ENCODE data around the gene TBX1. TPM values are rescaled to one million over a fixed set of nuclear protein-coding genes. Genes with fewer than 3 reads are reported as not detected.

TBX1 gene
- total RNA-seq, 4 donors from 2014 or later = 1.4 to 2.5 (median 1.8) TPM

DNA sequence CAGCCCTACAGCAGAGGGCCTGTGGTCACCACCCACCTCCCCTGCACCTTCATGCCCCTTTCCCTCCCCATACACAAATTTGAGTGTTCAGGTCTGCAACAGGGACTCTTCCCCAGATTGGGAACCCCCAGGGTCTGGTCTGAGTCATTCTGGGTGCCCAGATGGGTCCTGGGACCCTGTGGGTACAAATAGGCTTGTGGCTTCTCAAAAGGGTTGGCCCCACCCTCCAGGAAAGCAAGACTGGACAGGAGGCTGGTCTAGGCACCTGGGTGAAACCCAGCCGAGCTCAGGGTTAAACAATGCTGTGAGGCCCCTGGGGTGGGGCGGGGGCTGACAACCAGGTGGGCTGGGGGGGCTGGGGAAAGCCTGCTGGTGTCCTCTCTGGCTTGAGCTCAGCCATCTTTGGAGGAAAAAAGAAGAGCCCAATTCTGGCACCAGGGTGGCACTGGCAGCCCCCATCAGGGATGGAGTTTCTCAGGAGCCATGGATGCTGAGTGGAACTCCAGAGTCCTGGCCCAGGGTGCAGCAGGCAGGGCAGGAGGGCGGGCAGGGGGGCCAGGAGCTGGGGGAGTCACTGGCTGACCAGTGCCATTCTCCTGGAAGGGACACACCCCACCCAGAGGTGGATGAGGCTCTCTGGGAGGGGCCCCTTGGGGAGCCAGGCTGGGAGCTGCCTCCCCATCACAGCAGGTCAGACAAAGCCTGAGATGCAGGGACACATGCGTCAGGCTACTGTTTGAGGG lies 45.2 kb upstream of the TBX1 start:
- Histone ChIP-seq H3K4me3 (peak overlapping the region; percentile 64 to 83 (median 70)), H3K9me3 (no peaks in the 10 kb centered on the region), H3K27me3 (peaks cover 0 to 63% (median 2%) of the 10 kb centered on the region in 4 donors), H3K4me1 (peaks cover 34 to 61% (median 46%) of the 10 kb centered on the region in 4 donors), H3K36me3 (peaks cover 0 to 6% (median 3%) of the 10 kb centered on the region in 4 donors), H3K27ac (replicated peaks in 1 of 4) (peak overlapping the region in 1 of 4 donors; percentile 61)
- no peak for TF ChIP-seq EP300 (IDR thresholded peaks at IDR 0.05)
- TF ChIP-seq, protein P1, sequence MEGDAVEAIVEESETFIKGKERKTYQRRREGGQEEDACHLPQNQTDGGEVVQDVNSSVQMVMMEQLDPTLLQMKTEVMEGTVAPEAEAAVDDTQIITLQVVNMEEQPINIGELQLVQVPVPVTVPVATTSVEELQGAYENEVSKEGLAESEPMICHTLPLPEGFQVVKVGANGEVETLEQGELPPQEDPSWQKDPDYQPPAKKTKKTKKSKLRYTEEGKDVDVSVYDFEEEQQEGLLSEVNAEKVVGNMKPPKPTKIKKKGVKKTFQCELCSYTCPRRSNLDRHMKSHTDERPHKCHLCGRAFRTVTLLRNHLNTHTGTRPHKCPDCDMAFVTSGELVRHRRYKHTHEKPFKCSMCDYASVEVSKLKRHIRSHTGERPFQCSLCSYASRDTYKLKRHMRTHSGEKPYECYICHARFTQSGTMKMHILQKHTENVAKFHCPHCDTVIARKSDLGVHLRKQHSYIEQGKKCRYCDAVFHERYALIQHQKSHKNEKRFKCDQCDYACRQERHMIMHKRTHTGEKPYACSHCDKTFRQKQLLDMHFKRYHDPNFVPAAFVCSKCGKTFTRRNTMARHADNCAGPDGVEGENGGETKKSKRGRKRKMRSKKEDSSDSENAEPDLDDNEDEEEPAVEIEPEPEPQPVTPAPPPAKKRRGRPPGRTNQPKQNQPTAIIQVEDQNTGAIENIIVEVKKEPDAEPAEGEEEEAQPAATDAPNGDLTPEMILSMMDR (IDR thresholded peaks at IDR 0.05) = no peak
- no peak for TF ChIP-seq POLR2A (IDR thresholded peaks at IDR 0.05; ENCODE audit: low read depth)
- TF ChIP-seq POLR2AphosphoS5 (IDR thresholded peaks at IDR 0.05) = no peak
- intact Hi-C loops (cut with DNase I) = no loop called here
- 100% methylated on average over 2 of the region's 4 CpGs for WGBS
- DNase-seq (ENCODE audit: extremely low spot score) = no peak

DNA sequence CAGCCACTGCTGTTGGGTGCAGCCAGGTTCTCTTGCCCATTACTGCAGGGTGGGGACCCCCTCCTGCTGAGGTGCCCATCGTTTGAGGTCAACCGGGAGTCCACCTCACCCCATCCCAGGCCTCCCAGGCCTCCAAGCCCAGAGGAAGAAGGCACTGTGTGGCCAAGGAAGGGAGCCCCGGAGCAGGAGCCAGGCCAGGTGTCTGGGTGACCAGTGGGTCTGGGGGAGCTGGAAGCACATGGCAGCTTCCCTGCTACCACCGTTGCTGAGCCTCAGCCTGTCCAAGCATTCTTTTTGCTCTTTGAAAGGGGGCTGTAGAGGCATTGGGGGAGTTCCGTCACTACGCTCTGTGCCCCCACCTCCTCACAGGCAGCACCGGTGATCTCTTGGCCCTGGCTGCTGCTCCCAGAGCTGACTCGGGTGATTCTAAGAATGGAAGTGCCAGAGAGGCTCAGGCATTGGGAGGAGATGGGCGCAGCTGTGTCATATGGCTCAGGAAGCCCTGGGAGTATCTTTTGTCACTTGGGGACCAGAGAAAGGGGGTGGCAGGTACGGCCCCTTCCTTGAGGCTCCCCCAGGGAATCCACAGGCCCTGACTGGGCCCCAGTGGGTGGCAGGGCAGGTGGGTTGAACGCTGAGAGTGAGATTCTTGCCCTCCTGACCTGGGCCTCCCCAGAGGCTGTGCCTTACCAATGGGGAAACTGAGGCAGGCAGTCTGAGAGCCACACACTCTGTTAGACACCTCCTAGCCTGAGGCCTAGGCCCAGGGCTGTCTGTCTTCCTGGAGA lies 44.3 kb upstream of the TBX1 start:
- Histone ChIP-seq H3K4me3 (no peak overlapping the region), H3K27me3 (peaks cover 0 to 69% (median 2%) of the 10 kb centered on the region in 4 donors), H3K27ac (replicated peaks in 1 of 4) (no peak overlapping the region), H3K9me3 (no peaks in the 10 kb centered on the region), H3K36me3 (peaks cover 0 to 15% (median 11%) of the 10 kb centered on the region in 4 donors), H3K4me1 (peaks cover 40 to 61% (median 46%) of the 10 kb centered on the region in 4 donors)
- intact Hi-C loops (cut with DNase I) = no loop called here
- TF ChIP-seq, protein P1 (IDR thresholded peaks at IDR 0.05) = no peak
- TF ChIP-seq EP300 (IDR thresholded peaks at IDR 0.05) (no peak), POLR2AphosphoS5 (IDR thresholded peaks at IDR 0.05) (no peak), POLR2A (IDR thresholded peaks at IDR 0.05; ENCODE audit: low read depth) (no peak)
- WGBS = 87% methylated on average over 7 of the region's 11 CpGs
- DNase-seq (ENCODE audit: extremely low spot score) = no peak

DNA sequence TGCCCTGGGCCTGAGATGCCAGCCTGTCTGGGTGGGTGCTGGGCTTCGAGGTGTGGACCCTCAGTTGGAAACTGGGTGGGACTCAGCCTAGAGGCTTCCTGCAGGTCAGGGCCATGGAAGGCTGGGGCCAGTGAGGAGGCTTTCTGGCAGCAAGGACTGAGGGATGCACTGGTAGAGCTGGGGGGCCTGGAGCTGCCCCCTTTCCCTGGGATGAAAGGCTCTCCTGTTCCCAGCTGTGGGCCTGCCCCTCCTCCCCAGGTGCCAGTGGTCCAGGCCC lies 43.8 kb upstream of the TBX1 start:
- Histone ChIP-seq H3K36me3 (peaks cover 0 to 20% (median 16%) of the 10 kb centered on the region in 4 donors), H3K4me1 (peaks cover 43 to 61% (median 46%) of the 10 kb centered on the region in 4 donors), H3K9me3 (no peaks in the 10 kb centered on the region), H3K27me3 (peaks cover 0 to 75% (median 2%) of the 10 kb centered on the region in 4 donors), H3K27ac (replicated peaks in 1 of 4) (no peak overlapping the region), H3K4me3 (no peak overlapping the region)
- TF ChIP-seq POLR2A (IDR thresholded peaks at IDR 0.05; ENCODE audit: low read depth) (no peak), POLR2AphosphoS5 (IDR thresholded peaks at IDR 0.05) (no peak), EP300 (IDR thresholded peaks at IDR 0.05) (no peak)
- TF ChIP-seq, protein P1 (IDR thresholded peaks at IDR 0.05) = no peak
- DNase-seq (ENCODE audit: extremely low spot score) = no peak
- intact Hi-C loops (cut with DNase I) = no loop called here
- 67% methylated on average over 1 of the region's 1 CpG for WGBS

DNA sequence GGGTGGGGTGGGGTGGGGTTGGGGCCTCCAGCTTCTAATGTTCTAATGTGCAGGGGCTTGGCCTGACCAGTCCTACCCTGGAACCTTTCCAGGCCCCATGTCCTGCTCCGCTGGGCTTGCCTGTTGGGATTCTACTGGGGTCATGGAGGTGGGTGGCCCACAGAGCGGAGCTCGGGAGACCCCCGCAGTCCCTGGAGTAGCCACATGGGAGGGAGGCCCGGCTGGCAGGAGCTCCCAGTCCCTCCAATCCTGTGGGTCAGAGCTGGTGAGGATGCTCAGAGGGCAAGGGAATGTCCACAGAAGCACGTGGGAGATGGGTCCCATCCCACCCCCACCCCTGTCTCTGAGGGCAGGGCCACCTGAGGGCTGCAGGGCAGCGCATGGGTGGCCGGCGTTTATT lies 43.4 kb upstream of the TBX1 start:
- Histone ChIP-seq H3K9me3 (no peaks in the 10 kb centered on the region), H3K27ac (replicated peaks in 1 of 4) (no peak overlapping the region), H3K27me3 (peaks cover 0 to 79% (median 3%) of the 10 kb centered on the region in 4 donors), H3K4me3 (peak overlapping the region in 1 of 4 donors; percentile 71), H3K36me3 (peaks cover 0 to 24% (median 20%) of the 10 kb centered on the region in 4 donors), H3K4me1 (peaks cover 45 to 61% (median 47%) of the 10 kb centered on the region in 4 donors)
- 77% methylated on average over 4 of the region's 9 CpGs for WGBS
- TF ChIP-seq POLR2A (IDR thresholded peaks at IDR 0.05; ENCODE audit: low read depth) = no peak
- no peak for TF ChIP-seq EP300 (IDR thresholded peaks at IDR 0.05)
- TF ChIP-seq, protein P1 (IDR thresholded peaks at IDR 0.05) = no peak
- TF ChIP-seq POLR2AphosphoS5 (IDR thresholded peaks at IDR 0.05) = no peak
- no peak for DNase-seq (ENCODE audit: extremely low spot score)
- intact Hi-C loops (cut with DNase I) = no loop called here
